Stimulated activated CD4-positive, alpha-beta T cell treated with anti-CD3 and anti-CD28 coated beads, TNF-alpha, amount 100 ng/mL, for 48 hours (primary cell): Measurements from ENCODE around the gene MMP2.

Experiments
- DNase-seq, 3 donors: peaks; one replicate each; pipeline ENCODE4 v3.0.0-alpha.2; 2020; ENCODE audit warnings: low read depth in 3 of 3

MMP2 gene

GRCh38 chr16:55478827-55479429, at the start of gene MMP2:
Gene MMP2, plus strand, starts transcription at chr16:55479198. Its CDS starts 282 bp downstream, at chr16:55479480.
- DNase-seq = no peak

DNA sequence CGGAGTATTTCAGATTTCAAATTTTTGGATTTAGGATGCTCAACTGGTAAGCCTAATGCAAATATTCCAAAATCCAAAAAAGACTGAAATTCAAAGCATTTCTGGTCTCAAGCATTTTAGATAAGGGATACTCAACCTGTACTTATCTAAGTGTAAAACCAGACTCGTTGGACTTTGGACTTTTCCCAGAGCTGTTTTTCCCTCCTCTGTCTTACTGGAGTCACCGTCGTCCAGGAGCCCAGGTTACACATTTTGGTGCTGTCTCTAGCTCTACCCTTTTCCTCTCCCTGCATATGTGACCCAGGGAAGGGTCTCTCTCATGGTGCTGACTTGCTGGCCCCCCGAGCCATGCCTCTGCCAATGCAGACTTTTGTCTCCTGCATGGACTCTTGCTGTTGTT, 46.0 kb upstream of the MMP2 start:
- no peak for DNase-seq

DNA sequence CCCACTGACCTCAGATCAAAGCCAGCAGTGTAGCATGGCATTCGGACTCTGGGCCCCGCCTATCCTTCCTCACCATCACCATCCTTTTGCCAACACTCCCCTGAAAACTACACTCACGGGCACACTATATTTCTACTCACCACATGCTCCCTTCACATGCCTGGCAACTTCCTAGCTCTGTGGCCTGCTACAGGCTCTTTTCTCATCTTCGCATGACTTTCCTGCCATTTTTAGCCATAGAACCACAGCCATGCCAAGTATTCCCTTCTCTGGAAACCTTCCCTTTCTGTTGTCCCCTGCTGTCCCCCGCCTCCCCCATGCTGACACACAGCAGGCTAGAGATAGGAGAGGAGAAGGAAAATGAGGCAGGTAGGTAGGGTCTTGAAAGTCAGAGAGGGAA, 45.5 kb upstream of the MMP2 start:
- DNase-seq = no peak

DNA sequence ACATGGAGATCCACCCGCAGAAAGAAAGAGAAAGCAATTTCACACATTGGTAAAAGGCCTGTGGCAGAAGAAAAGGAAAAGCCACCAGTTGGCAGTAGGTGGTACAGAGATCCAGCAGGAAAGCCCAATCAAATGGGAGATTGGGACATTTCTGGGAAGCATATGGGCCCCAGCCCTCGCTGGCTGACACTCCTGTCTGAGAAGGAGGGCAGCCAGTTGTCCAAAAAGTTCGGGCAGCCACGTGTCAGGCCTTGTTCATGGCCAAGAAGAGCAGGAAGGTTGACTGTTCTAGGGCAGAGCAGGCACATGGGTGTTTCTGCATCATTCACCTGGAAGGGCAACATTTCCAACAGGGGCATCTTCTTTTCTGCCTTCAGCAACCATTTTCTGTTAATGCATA, 45.0 kb upstream of the MMP2 start:
- no peak for DNase-seq

- DNase-seq = no peak
Measured at GRCh38 chr16:55435387-55435786, 43.6 kb upstream of the MMP2 start.

DNA sequence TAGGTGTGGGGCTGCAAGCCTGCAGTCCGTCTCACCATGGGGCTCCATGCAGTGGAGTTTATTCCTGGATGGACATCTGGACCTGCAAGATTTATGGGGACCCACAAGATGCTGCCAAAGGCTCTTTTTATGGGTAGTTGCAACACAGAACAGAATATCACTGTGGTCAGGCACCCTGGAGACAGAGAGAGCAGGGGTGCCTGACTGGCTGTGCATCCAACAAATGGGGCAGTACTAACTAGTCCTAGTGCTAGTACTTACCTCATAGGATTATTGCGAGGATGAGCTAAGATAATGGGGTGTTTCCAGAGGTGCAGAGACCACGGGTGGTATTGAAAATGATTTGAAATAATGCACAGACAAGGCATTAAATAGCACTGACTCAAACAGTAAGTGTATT, 42.4 kb upstream of the MMP2 start:
- no peak for DNase-seq

DNA sequence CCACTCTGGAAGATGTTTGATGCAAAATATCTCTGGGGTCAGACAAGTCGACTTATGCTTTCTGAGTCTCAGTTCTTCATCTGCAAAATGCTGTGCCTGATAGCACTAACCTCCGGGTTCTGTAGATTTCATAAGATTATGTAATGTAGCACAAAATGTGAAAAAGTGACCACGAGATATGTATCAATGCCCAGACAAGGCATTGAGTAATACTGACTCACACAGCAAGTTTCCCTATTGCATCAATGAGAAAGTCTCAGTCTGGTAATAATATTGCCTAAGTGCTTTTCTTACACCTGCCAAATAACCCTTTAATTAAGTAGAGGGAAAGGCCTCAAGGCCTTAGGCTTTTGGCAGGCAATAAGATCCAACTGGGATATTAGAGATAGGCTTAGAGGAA, 41.4 kb upstream of the MMP2 start:
- DNase-seq = no peak

GRCh38 chr16:55438281-55438680, 40.7 kb upstream of the MMP2 start:
- DNase-seq = no peak

GRCh38 chr16:55439101-55439690, 39.8 kb upstream of the MMP2 start:
- DNase-seq = no peak

DNA sequence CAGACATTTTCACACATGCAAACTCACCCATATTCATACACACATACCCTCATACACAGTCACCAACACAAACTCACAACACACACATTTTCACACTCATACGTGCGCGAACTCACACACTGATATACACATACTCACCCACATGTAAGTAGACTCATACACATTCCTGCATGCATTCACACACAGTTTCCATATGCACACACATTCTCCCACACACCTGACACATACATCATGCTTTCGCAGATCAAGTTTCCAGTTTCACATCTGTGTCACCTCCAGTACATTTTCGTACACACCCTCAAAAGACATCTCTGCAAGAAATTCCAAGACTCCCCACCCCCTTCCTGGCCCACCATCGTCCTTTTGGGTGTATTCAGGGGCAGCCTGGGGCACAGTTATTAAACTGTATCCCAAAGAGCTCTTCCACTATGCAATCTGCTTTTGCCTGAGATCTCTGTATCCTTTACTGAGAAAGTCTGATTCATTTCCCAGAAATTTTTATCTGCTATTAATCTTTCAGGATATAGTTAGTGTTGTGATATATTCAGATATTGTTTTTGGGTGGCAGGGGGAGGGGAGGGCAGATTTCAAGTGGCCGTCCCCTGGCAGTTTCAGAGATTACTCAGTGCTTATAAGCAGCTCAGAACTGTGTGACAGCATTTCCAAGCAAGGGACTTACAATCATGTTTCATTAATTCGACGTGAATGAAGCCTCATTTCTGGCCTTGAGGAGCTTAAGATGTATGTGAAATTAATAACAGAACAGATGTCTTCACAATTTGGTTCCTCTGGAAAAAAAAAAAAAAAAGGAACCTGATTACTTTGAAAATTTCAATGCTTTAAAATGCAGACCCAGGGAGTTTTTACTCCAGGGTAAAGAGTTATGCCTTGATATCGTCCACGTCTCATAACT, 35.3 kb upstream of the MMP2 start:
- no peak for DNase-seq

- no peak for DNase-seq
Measured at GRCh38 chr16:55444754-55445485, 34.1 kb upstream of the MMP2 start.

- no peak for DNase-seq
Measured at GRCh38 chr16:55447231-55447630, 31.8 kb upstream of the MMP2 start.

DNA sequence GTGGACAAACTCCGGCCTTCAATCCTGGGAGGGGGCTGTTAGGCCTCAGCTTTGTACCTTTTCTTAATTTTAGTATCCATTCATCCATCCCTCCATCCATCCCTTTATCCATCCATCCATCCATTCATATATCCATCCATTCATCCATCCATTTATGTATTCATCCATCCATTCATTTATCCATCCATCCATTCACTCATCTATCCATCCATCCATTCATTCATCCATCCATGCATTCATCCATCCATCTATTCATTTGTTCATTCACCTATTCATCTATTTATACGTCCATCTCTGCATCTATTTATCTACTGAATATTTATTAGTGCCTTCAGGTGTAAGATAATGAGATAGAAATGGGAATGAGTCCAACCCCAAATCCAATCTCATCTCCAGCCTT, 26.0 kb upstream of the MMP2 start:
- DNase-seq = no peak

- no peak for DNase-seq
Measured at GRCh38 chr16:55453909-55454308, 25.1 kb upstream of the MMP2 start.

- DNase-seq = no peak
Measured at GRCh38 chr16:55454861-55455260, 24.1 kb upstream of the MMP2 start.

DNA sequence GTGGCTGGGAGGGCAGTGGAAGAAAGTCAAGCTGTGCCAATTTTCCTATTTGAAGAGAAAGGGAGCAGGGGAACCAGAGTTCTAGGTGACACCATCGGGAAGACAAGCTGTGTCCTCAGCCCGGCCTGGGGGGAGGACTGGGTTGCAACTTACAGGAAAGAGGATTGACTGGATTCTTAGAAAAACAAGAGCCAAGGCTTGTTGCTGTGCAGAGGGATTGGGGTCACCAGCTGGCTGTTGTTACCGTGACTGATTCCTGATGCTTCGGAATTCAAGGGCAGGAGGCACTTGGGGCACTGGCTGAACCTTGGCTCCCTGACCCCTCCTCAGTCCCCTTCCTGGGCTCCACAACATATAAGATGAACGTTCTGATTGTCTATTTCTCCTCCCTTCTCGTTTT, 16.8 kb upstream of the MMP2 start:
- DNase-seq = no peak

- DNase-seq = no peak
Measured at GRCh38 chr16:55464375-55464774, 14.6 kb upstream of the MMP2 start.

GRCh38 chr16:55465077-55465896, 13.7 kb upstream of the MMP2 start:
- peak; percentile 67 to 74 (median 71) for DNase-seq

- DNase-seq = no peak
Measured at GRCh38 chr16:55466209-55466608, 12.8 kb upstream of the MMP2 start.

- no peak for DNase-seq
Measured at GRCh38 chr16:55467898-55468297, 11.1 kb upstream of the MMP2 start.

GRCh38 chr16:55468352-55468990, 10.5 kb upstream of the MMP2 start:
- DNase-seq = no peak
